ELR (cell line): ENCODE results near the gene CCR7.

Experiments used
- DNase-seq: peaks from one replicate; pipeline ENCODE4 v3.0.0-alpha.2; 2015; ENCODE audit warnings: low read depth

CCR7 gene

GRCh38 chr17:40564883-40565768, at the start of gene CCR7:
Gene CCR7 (minus strand): TSS chr17:40565472. CDS start chr17:40565409, 63 bp downstream.
- DNase-seq = no peak

GRCh38 chr17:40614431-40615067, 49.3 kb upstream of the CCR7 start:
- DNase-seq = no peak

- DNase-seq = no peak
Observed at GRCh38 chr17:40613467-40614154, 48.3 kb upstream of the CCR7 start.

- DNase-seq = no peak
Observed at GRCh38 chr17:40612599-40613244, 47.5 kb upstream of the CCR7 start.

- no peak for DNase-seq
Observed at GRCh38 chr17:40611840-40612474, 46.7 kb upstream of the CCR7 start.

GRCh38 chr17:40610359-40610758, 45.1 kb upstream of the CCR7 start:
- DNase-seq = no peak

GRCh38 chr17:40608061-40608581, 42.8 kb upstream of the CCR7 start:
- no peak for DNase-seq

- DNase-seq = no peak
Observed at GRCh38 chr17:40607641-40608040, 42.4 kb upstream of the CCR7 start.

- no peak for DNase-seq
Observed at GRCh38 chr17:40606548-40607353, 41.5 kb upstream of the CCR7 start.

- no peak for DNase-seq
Observed at GRCh38 chr17:40605306-40605705, 40.0 kb upstream of the CCR7 start.

- DNase-seq = no peak
Observed at GRCh38 chr17:40604327-40605080, 39.2 kb upstream of the CCR7 start.

- DNase-seq = no peak
Observed at GRCh38 chr17:40602445-40603443, 37.5 kb upstream of the CCR7 start.

GRCh38 chr17:40600486-40601046, 35.3 kb upstream of the CCR7 start:
- DNase-seq = no peak

- no peak for DNase-seq
Observed at GRCh38 chr17:40599468-40599763, 34.1 kb upstream of the CCR7 start.

GRCh38 chr17:40598619-40599467, 33.6 kb upstream of the CCR7 start:
- no peak for DNase-seq

- DNase-seq = no peak
Observed at GRCh38 chr17:40598301-40598618, 33.0 kb upstream of the CCR7 start.

- no peak for DNase-seq
Observed at GRCh38 chr17:40597556-40598300, 32.5 kb upstream of the CCR7 start.
